HCT116 (cell line): ENCODE measurements around the gene SIRPD.
"Not testable (repeated sequence)": the region's sequence is repeated elsewhere in the genome, so short reads cannot be mapped to it uniquely, and the experiment has no call there.

ENCODE experiments used
- CBX3 ChIP-seq: IDR thresholded peaks from 2 replicates; pipeline ENCODE4 v1.6.1; 2012; ENCODE audit warnings: low read depth
- CEBPB ChIP-seq: IDR thresholded peaks from 2 replicates; pipeline ENCODE4 v1.6.1; 2012; ENCODE audit warnings: low read depth
- EZH2 ChIP-seq: fragments of 200-600 bp; sonication (generic); IDR thresholded peaks from 2 replicates; pipeline ENCODE4 v1.6.1; 2017; ENCODE audit warnings: antibody characterized with exemption, mixed run types
- EZH2phosphoT487 ChIP-seq: fragments of 200-600 bp; IDR thresholded peaks from 2 replicates; pipeline ENCODE4 v1.6.1; 2018; ENCODE audit warnings: antibody characterized with exemption, borderline replicate concordance
- MAX ChIP-seq: IDR thresholded peaks from 2 replicates; pipeline ENCODE4 v1.6.1; 2012
- POLR2A ChIP-seq: IDR thresholded peaks from 2 replicates; pipeline ENCODE4 v1.7.0; 2011; ENCODE audit warnings: borderline replicate concordance; ENCODE audit not compliant: insufficient read depth, insufficient read length; ENCODE audit errors: extremely low read depth
- POLR2AphosphoS5 ChIP-seq: IDR thresholded peaks from 2 replicates; pipeline ENCODE4 v1.6.1; 2011; ENCODE audit warnings: mild to moderate bottlenecking, low read depth, low read length, moderate library complexity
- RAD21 ChIP-seq: IDR thresholded peaks from 2 replicates; pipeline ENCODE4 v1.6.1; 2012; ENCODE audit warnings: low read depth, mild to moderate bottlenecking
- SIN3A ChIP-seq: IDR thresholded peaks from 2 replicates; pipeline ENCODE4 v1.6.1; 2012; ENCODE audit warnings: low read depth
- SP1 ChIP-seq: IDR thresholded peaks from 2 replicates; pipeline ENCODE4 v1.6.1; 2012; ENCODE audit warnings: low read depth
- TCF7L2 ChIP-seq: IDR thresholded peaks from 2 replicates; pipeline ENCODE4 v1.7.0; 2011; ENCODE audit warnings: borderline replicate concordance, inconsistent platforms; ENCODE audit not compliant: insufficient read depth, insufficient read length; ENCODE audit errors: extremely low read depth
- YY1 ChIP-seq: IDR thresholded peaks from 2 replicates; pipeline ENCODE4 v1.6.1; 2011; ENCODE audit warnings: low read length, low read depth, moderate library complexity, mild to moderate bottlenecking; ENCODE audit not compliant: insufficient replicate concordance; ENCODE audit errors: extremely low read depth
- ZNF274 ChIP-seq: fragments of 200-500 bp; sonication (Bioruptor generic); IDR thresholded peaks from 2 replicates; pipeline ENCODE4 v1.6.1; 2014; ENCODE audit warnings: mild to moderate bottlenecking, low read depth, low read length, inconsistent platforms
- TF ChIP-seq, protein P1 (sequence below), 3 experiments: fragments of 200-600 bp in 1 of 3; sonication (generic) in 1 of 3; IDR thresholded peaks in 2 of 3; conservative IDR thresholded peaks in 1 of 3; 2 replicates each; pipeline ENCODE4 v1.5.1; 2012 to 2017; ENCODE audit warnings: low read depth in 2 of 3, low read length in 2 of 3, antibody characterized with exemption in 1 of 3, borderline replicate concordance in 1 of 3, control low read depth in 1 of 3, mild to moderate bottlenecking in 1 of 3, mixed read lengths in 1 of 3, mixed run types in 1 of 3, moderate library complexity in 1 of 3; ENCODE audit not compliant: insufficient read depth in 1 of 3

DNA sequence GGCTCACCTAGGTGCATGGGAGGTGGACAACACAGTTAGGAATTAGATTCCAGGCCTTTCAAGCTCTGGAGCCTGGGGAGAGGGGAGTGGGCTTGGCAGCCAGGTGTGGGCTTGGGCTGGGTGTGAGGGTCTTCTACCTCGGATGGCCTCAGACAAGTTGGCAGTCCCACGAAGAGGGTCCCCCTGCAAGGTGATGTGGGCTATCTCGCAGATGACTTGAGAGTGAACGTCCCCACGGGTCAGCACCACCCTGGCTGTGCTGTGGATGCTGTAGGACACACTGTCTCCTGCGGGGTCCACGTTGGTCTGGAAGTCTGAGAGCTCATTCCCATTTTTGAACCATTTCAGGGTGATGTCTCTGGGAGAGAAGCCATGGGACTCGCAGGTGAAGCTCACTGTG is 14.1 kb upstream of the SIRPD start:
- not testable (repeated sequence) for TF ChIP-seq EZH2, MAX, RAD21, POLR2AphosphoS5, SP1, CBX3, YY1, SIN3A, ZNF274, POLR2A, TCF7L2, CEBPB, EZH2phosphoT487
- TF ChIP-seq, protein P1, sequence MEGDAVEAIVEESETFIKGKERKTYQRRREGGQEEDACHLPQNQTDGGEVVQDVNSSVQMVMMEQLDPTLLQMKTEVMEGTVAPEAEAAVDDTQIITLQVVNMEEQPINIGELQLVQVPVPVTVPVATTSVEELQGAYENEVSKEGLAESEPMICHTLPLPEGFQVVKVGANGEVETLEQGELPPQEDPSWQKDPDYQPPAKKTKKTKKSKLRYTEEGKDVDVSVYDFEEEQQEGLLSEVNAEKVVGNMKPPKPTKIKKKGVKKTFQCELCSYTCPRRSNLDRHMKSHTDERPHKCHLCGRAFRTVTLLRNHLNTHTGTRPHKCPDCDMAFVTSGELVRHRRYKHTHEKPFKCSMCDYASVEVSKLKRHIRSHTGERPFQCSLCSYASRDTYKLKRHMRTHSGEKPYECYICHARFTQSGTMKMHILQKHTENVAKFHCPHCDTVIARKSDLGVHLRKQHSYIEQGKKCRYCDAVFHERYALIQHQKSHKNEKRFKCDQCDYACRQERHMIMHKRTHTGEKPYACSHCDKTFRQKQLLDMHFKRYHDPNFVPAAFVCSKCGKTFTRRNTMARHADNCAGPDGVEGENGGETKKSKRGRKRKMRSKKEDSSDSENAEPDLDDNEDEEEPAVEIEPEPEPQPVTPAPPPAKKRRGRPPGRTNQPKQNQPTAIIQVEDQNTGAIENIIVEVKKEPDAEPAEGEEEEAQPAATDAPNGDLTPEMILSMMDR (IDR thresholded peaks at IDR 0.05 in 2 of 3, conservative IDR thresholded peaks at IDR 0.05 in 1 of 3; ENCODE audit: borderline replicate concordance in 1 of 3, insufficient read depth in 1 of 3, low read depth in 2 of 3, low read length in 2 of 3): not testable (repeated sequence)
